NB4 (cell line): Measurements from ENCODE around the gene ABCA4.

Source experiments
- MAX ChIP-seq: IDR thresholded peaks from 2 replicates; pipeline ENCODE4 v1.6.1; 2011; ENCODE audit warnings: low read depth, low read length
- MYC ChIP-seq: IDR thresholded peaks from 2 replicates; pipeline ENCODE4 v1.6.1; 2011; ENCODE audit warnings: low read depth, low read length
- POLR2A ChIP-seq: IDR thresholded peaks from 2 replicates; pipeline ENCODE4 v1.6.1; 2011; ENCODE audit warnings: mild to moderate bottlenecking; ENCODE audit not compliant: insufficient read length; ENCODE audit errors: extremely low read depth
- TF ChIP-seq, protein P1 (sequence below): IDR thresholded peaks from one replicate; pipeline ENCODE4 v1.5.1; 2012; ENCODE audit warnings: low read depth, low read length

GRCh38 chr1:93964777-93965200 lies 156.2 kb downstream of the ABCA4 start:
- TF ChIP-seq, protein P1, sequence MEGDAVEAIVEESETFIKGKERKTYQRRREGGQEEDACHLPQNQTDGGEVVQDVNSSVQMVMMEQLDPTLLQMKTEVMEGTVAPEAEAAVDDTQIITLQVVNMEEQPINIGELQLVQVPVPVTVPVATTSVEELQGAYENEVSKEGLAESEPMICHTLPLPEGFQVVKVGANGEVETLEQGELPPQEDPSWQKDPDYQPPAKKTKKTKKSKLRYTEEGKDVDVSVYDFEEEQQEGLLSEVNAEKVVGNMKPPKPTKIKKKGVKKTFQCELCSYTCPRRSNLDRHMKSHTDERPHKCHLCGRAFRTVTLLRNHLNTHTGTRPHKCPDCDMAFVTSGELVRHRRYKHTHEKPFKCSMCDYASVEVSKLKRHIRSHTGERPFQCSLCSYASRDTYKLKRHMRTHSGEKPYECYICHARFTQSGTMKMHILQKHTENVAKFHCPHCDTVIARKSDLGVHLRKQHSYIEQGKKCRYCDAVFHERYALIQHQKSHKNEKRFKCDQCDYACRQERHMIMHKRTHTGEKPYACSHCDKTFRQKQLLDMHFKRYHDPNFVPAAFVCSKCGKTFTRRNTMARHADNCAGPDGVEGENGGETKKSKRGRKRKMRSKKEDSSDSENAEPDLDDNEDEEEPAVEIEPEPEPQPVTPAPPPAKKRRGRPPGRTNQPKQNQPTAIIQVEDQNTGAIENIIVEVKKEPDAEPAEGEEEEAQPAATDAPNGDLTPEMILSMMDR, result no peak
- no peak for TF ChIP-seq POLR2A
- TF ChIP-seq MAX, result no peak
- no peak for TF ChIP-seq MYC
